NCI-H510A (cell line): Measurements from ENCODE around the gene FCHSD2.

Source experiments
- DNase-seq: peaks from one replicate; lab custom pipeline; 2025; lab: John Stamatoyannopoulos, UW

Gene FCHSD2

DNA sequence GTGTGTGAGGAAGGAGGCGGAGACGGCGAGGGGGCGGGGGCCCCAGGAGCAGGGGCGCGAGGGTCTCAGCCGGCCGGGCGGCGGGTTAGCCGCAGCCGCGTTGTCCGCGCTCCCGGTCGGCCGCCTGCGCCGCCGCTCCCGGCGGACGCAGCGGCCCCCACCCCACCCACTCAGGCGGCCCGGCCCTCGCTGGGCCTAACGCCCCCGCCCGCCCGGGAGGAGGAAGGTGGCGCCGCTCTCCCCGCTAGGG lies at the start of gene FCHSD2:
FCHSD2 (minus strand) TSS at position 191 of the 250 bp plus-strand sequence. CDS start 441 bp downstream, outside the sequence.
- no peak for DNase-seq

DNA sequence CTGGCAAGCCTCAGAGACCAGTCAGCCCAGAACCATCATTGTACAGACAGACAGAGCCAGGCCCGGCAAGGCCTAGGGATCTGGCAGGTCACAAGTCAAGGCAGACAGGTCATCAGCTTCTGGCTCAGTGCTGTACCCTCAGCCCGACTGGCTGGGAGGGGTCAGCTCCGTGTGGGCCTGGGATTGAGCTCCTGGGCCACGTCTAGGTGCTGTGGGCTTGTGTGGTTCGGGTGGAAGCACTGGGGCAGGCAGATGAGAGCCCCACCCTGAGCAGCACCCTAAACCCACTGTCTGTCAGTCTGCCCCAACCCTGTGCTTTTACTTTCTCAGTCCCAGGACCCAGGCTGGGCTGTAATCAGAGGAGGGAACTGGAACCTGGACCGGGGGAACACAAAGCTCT lies 49.0 kb upstream of the FCHSD2 start:
- no peak for DNase-seq

DNA sequence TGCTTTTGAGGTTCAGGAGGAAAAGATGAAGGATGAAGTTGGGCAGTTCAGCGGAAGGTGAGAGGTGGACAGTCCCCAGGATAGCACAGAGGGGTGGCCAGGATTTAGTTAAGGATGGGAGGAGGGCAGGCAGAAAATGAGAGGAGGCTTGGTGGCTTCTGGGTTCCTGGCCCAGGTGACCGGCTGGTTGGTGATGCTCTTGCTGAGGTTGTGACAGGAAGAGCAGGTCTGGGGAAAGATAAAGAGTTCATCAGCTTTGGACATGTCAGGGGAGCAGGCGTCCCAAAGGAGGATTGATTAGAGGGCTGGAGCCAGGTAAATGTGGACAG lies 48.4 kb upstream of the FCHSD2 start:
- DNase-seq: no peak

DNA sequence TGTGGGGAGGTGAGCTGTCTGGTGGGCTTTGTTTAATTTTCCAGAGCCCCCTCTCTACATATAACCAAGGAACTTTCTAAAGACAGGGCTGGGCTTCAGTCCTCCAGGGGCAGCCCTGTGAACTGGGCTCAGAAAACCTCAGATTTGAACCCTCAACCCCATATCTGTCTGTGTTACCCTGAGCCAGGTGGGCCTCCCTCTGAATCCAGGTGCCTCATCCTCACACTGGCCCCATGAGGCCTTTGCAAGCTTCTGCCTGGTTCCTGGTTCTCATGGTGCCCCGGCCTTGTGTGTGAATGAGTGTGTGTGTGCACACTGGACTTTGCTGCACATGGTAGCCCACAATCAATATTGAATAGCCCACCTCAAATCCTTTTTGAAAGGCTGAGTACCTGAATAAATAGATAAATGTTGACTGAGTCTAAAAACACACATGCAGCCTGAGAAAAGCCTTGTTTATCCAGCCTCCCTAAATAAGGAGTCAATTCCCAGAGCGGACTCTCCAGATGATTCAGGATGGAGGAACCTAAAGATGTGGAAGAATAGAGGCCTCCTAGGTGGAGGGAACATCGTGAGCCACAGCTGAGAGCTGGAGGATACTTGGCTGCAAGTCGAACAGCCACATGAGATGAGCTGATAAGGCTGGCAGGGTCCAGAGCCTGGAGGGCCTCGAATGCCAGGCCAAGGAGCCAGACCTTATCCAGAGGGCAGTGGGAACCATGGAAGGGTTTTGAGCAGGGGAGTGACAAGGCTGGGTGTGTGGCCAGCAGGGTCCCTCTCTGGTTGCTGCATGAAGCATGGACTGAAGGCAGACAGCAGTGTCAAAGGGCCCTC lies 47.8 kb upstream of the FCHSD2 start:
- DNase-seq: no peak

DNA sequence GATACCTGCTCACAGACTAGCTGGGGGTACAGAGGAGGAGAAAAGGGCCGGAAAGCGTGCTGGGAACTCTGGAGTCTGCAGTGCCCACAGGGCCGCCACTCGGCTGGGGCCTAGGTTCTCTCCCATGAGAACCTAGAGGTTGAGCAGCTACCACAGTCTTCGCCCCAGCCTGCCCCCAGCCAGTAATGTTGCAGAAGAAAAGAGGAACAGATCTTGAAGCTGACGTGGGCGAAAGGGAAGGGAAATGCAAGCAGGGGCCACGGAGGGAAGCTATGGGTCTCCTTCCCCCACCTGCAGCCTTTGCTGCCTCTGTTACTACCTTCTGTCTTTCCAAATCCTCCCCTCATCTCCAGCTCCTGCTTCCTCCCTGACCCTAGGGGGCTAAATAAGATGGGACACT lies 47.2 kb upstream of the FCHSD2 start:
- DNase-seq: no peak

DNA sequence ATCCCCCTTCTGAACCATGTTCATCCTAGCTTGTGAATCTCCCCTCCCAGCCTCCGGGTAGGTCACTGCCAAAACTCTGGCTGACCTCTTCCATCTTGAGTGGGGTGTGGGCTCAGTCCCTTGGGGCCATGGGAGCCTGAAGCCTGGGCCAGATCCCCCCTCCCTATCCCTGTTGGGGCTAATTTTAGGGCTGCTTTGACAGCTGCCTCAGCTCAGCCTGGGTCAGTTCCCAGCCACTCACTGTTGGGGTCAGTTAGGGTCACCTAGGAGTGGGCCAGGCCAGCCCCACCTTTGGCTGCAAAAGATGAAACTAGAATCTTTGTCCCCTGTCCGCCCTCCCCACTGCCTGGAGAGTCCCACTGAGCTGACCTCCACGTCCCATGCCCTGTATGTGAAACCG lies 46.2 kb upstream of the FCHSD2 start:
- no peak for DNase-seq

DNA sequence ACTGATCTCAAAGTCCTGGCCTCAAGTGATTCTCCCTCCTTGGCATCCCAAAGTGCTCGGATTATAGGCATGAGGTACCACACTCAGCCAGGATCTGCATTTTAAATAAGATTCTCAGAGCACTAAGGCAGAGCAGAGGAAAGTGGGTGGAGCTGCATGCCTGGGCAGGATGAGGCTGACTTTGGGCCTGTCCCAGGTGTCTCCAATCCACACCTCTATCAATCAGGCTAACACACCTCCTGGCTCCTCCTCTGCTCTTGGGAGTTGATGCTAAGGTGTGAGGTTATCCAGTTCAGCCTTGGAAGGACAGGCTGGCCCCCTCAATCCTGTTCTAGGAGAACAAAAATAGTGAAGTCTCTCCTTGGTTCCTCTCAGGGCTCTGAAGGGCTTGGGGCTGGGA lies 45.7 kb upstream of the FCHSD2 start:
- DNase-seq: no peak

DNA sequence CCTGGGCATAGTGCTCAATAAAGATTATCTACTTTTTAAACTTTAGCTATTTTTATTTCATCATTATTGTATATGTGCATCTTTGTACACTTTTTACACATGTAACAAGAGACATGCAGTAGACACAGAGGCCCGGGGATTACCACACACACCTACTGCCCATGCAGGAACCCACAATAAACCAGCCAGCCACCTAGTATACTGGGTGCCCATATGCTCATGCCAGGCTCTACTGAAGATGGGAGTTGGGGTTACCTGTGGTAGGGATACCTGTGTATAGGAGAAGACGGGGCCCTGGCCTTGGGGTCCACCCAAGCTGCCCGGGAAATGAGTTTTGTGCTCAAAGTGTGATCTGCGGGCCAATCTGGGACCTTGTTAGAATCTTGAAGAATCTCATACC lies 44.8 kb upstream of the FCHSD2 start:
- no peak for DNase-seq

DNA sequence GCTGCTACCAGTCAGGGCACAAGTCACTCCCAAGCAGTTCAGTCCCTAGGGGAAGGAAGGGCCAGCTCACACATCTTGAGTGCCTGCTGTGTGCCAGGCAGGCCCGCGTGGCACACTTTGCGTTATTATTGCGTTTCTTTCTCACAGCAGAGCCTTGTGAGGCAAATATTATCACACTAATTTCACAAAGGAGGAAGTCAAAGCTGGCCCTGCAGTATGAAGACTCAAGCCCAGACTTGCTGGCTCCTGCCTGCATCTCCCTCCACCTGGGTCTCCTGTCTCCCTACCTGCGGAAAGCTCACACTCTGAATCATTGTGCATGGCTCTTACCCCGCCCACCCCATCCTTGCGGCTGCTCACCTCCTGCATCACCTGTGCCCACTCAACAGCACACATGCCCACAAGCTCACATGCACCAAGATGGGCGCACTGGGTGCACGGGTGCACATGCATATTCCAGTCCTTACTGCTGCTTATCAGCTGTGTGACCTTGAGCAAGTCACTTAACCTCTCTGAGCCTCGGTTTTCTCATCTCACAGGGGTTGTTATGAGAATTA lies 44.3 kb upstream of the FCHSD2 start:
- DNase-seq: no peak

DNA sequence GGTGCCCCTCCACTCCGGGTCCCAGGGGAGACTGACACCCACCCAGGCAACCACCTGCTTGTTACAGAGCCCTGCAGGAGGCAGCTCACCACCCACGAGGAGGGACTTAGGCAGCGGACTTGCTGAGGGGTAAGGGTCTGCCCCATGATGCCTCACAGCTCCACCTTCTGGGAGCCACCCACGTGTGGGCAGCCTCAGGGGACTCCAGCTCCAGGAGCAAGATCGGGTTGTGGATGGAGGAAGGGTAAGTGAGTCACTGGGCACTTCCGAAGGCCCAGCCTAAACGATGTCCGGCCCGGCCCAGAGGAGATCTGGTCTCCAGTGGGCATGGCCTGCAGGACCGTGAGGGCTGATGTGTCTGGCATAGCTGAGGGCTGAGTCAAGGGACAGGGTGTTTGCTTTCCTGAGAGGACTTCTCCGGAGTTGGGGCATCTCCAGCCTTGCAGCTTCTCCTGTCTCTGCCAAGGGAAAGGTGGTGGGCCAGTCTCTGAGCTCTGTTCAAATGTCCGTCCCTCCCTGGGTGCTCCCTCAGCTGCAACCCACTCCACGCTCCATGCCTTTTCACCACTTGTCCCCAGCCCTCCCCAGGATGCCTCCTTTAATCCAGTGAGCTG lies 43.7 kb upstream of the FCHSD2 start:
- DNase-seq: no peak

DNA sequence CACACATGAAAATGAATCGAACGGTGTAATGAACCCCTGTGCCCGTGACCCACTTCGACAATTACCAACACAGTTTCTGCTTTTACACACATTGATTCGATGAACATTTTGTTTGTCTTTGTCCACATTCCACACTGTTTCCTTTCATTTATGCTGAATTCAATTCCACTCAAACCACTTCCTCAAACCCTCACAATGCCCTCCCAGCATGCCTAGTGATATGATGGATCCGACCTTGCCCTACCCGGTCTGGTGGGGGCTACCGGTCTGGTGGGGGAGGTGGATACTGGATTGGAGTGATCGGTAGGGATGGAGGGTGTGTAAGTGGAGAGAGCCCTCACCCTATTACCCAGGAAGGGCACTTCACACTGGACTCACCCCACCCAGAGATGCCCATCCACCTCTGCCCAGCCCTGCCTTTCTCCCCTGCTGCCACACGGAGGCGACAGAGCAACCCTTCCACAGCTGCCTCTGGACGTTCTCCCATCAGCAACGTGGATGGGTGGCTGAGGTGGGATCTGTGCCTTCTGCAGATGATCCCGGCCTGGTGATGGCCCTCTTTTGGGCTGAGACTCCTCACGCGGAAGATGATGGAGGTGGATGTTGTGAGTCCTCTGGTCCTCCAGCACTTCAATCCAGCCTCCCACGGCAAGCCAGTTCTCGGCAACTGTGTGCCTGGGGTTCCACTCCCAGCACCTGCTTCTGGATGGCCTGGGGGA lies 43.0 kb upstream of the FCHSD2 start:
- DNase-seq: peak; percentile 46

DNA sequence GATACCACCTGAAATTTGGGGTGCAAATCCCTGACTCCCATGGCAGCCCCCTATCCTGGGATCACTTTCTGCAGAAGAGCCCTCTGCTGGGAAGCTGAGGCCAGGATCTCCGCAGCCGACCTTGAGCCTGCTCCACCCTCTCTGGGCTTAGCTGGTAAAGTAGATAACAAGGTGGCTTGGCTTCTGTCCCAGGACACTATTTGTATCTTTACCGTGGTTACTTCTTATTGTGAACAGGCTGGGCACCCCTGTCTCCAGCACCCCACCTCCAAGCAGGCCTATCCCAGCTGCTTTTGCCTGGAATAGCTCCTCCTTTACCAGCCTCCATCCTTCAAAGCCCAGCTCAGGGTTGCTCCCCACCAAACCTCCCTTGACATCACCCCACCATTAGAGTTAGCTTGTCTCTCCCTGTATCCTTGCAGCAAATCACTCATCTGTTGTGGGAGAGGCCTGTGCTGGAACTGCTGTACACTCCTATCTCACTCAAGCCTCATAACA lies 40.8 kb upstream of the FCHSD2 start:
- DNase-seq: no peak

DNA sequence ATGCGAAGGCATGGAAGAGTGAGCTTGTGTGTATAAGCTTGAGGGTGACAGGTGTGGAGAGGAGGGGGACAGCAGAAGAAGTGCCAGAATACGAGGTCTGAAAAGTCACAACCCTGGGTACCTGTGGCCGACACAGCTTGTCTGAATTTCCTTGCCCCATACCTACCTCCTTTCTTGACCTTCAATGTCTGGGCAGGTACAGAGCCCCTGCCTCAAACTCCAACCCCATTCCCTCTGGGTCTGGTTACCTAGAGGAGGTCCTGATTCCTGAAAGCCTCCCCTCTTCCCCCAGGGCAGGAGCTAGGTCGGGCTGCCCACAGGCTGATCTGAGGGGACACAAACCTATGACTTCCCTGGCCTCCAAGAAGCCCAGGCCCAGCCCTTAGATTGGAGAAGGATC lies 36.6 kb upstream of the FCHSD2 start:
- DNase-seq: no peak

DNA sequence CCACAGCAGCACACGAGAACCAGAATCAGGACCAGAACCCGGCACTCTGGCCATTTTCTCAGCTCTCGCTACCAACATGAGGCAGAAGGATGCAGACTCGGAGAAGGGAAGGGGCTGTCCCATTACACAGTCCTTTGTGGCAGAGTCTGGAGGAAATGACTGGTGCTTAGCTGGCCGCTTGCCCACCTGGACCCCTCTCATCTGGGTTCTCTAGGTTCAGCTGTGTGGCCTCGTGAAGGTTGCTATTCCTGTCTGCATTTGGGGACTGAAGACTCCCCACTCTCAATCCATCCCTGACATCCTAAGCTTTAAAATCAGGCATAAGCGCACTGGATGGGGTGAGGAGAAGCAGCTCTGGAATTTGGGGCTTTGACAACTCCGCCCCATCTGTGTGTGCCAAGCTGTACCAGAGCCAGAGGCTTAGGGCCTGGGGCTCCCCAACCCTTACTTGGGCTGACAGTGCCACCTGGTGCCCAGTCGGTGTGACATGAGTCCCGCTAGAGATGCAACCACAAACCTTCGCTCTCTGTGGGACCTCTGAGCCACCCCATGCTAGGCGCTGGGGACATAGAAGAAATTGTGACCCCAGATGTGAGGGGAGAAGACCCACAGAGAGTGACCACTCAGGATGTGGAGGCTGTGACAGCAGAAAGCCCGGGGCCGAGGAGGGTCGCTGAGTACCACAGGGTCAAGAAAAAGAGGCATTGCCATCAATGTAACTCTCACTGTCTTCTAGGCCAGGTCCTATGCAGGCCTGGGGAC lies 35.8 kb upstream of the FCHSD2 start:
- peak; percentile 42 for DNase-seq

DNA sequence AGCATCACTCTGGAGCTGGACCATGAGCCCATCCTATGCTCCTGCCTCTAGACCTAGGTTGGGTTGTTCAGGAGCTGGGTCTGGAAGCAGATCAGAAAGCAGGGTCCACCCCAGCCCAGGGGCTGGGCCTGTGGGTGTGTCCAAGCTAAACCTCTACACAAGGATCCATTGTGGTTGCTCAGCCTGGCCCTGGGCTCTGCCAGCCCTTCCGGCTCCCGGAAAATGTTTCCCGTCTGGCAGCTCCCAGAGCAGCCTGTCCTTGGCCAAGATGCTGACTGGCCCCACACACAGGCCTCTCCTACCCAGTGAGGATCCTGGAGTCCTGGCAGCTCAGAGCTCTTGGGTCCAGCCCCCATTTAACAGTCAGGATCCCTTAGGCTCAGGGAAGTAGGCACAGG lies 35.3 kb upstream of the FCHSD2 start:
- no peak for DNase-seq

DNA sequence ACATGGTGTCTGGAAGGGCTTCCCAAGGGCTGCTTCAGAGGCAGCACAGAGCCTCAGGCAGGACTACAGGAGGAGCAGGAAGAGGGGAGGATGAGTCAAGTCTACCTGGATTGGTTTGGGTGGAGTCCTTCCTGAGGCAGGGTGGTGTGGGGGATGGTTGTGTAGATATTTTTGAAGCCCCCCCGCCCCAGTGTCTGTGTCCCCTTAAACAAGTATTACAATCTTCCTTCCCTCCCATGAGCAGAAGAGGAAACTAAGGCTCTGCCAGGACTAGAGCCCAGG lies 34.7 kb upstream of the FCHSD2 start:
- DNase-seq: no peak

DNA sequence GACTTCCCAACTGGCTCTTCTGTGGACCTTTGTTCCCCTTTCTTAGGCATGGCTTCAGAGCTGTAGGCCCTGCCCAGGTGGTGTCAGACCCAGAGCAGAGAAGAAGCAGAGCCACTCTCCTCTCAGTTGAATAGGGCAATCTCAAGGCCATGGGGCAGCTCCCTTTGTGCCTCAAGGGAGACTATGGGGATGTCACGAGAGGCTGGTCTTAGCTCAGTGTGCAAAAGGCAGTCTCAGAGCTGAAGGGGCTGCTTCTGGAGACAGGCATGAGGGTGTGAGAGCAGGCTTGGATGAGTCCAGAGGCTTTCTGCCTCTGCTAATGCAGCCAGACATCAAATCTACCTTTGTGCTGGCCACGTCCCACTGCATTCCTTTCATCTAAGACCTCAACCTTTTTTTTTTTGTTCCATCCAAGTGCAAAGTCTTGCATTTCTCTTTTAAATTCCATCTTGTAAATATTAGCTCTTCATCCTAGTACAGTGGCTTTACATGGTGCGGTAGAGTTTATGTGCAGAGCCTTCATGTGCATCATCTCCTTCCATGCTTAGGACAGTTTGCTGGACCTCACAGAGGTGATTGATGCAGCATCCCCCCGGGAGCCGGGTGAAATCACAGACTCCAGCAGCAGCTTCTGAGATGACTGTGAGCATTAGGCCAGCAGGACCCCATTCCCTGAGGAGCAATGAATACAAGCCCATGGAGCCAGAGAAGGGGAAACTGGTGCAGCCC lies 34.2 kb upstream of the FCHSD2 start:
- no peak for DNase-seq

DNA sequence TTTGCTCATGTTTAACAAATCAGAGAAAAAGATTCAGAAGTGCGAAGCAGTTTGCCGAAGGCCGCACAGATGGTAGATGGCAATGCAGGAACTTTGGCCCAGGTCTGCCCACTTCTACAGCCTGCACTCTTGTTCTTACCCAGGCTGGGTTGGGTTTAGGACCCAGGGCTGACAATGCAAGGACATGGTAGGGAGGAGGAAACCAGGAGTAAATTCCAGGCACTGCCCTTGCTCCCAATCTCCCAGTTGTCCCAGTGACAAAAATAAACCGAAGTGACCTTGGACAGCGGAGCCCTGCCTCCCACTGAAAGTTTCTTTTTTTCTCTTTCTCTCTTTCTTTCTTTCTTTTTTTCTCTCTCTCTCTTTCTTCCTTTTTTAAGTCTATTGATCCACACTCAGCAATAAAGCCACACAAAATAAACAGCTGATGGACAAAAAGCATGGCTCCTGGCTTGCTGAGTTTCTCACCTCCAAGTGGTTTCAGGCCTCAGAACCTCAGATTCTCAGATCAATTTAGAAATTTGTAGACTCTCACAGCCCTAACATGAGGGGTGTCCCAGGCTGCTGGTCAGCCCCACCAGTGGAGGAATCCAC lies 33.5 kb upstream of the FCHSD2 start:
- no peak for DNase-seq

DNA sequence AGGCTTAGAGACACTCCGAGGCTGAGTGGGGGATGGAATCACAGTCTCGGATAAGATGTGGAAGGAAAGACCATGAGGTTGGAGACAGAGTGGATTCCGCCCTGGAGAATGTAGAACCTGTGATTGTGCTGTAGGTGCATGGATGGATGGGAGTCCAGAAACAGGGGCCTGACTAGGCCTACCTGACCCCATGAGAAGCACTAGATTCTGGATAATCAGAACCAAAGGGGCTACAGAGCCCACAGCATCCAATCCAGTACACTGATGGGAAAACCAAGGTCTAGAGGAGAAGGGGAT lies 32.3 kb upstream of the FCHSD2 start:
- no peak for DNase-seq

DNA sequence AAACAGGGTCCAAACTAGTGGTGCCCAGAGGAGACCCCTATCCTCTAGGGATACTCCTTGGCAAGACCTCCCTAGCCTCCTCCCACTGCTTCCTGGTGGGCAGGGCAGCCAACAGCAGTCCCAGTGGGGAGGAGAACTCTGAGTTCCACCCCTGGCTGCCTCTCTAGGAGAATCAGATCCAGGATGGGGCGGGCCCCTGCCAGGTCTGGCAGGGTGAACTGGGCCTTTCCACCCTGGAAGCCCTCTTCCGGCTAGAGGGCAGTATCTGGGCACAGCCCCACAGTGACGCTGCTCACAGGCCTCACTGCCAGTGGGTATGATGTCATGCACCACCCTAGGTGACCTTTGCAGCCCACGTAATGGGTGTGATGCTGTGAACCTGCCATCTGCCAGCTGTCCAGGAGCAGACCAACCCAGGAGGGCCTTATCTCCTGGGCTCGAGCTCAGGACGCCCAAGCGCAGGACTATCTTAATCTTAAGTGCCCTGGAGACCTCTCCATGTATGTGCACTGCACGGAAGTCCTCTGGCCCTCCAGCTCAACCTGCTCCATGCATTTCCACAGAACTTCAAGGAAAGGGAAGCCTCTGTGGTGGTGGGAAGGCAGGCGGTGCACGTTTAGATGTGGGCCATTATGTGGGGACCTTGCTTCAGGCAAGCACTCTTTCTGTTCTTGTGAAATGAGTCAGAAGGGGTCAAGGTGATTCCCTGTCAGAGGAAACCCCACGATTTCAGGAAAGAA lies 31.8 kb upstream of the FCHSD2 start:
- DNase-seq: no peak
